Sigmoid colon (tissue), 7 donors: ENCODE results near the gene LAMTOR2. TPM values are rescaled to one million over a fixed set of nuclear protein-coding genes. Genes with fewer than 3 reads are reported as not detected.

Experiments
- DNase-seq: peaks from one replicate; pipeline ENCODE4 v3.0.0-alpha.2; 2019
- H3K27ac ChIP-seq, 4 donors: fragments of 200-600 bp; sonication (generic); one replicate each; pipeline ENCODE4 v1.5.1; 2016 to 2019; ENCODE audit warnings: mild to moderate bottlenecking in 1 of 4
- H3K27me3 ChIP-seq, 3 donors: fragments of 200-600 bp; sonication (generic); one replicate each; pipeline ENCODE4 v1.5.1; 2019; ENCODE audit warnings: mild to moderate bottlenecking in 1 of 3
- H3K36me3 ChIP-seq, 4 donors: fragments of 200-600 bp; sonication (generic); one replicate each; pipeline ENCODE4 v1.5.1; 2016 to 2019
- H3K4me1 ChIP-seq, 4 donors: fragments of 200-600 bp; sonication (generic); one replicate each; pipeline ENCODE4 v1.5.1; 2017 to 2019
- H3K4me3 ChIP-seq, 4 donors: fragments of 200-600 bp; sonication (generic); one replicate each; pipeline ENCODE4 v1.5.1; 2017 to 2019; ENCODE audit warnings: mild to moderate bottlenecking in 2 of 4, moderate library complexity in 1 of 4
- H3K9me3 ChIP-seq, 4 donors: fragments of 200-600 bp in 3 of 4; sonication (generic) in 3 of 4; one replicate each; pipeline versions ENCODE4 v1.5.1 to v1.6.1; 2013 to 2019
- EP300 ChIP-seq, 4 donors: sonication (generic); formaldehyde crosslinking; IDR thresholded peaks; one replicate each; pipeline ENCODE4 v1.6.1; 2017; ENCODE audit warnings: antibody characterized with exemption in 4 of 4
- POLR2A ChIP-seq, 2 donors: fragments of 450-650 bp; IDR thresholded peaks; one replicate each; pipeline ENCODE4 v1.6.1; 2016; ENCODE audit warnings: antibody characterized with exemption in 2 of 2, mild to moderate bottlenecking in 2 of 2, moderate library complexity in 2 of 2
- POLR2AphosphoS5 ChIP-seq, 4 donors: sonication (generic); formaldehyde crosslinking; IDR thresholded peaks; one replicate each; pipeline ENCODE4 v1.6.1; 2017; ENCODE audit warnings: antibody characterized with exemption in 4 of 4
- WGBS, 2 donors: extraction: QIAGEN DNeasy Blood & Tissue Kit; methylation state at CpG; one replicate each; pipeline ENCODE4 v1.1.7; 2013; 5-methylcytosine and 5-hydroxymethylcytosine counted together
- intact Hi-C: fragments of 100-400 bp; cut with DNase I; formaldehyde crosslinking; loops from one replicate; pipeline ENCODE4 v1.15.1; 2023
- polyA plus RNA-seq, 3 donors: library from polyadenylated mRNA; stranded (reverse); fragments of 200-250 nt; gene quantifications; one replicate each; pipeline ENCODE4 v1.2.3, GENCODE V29; 2013
- total RNA-seq, 4 donors: library from RNA; depleted of rRNA; stranded (reverse); fragments of >200 nt; gene quantifications; one replicate each; pipeline ENCODE4 v1.1.0, GENCODE V29; 2016
- TF ChIP-seq, protein P1 (sequence below), 4 experiments: fragments of 450-650 bp in 3 of 4; fragments of 200-600 bp in 1 of 4; IDR thresholded peaks; one replicate each; pipeline ENCODE4 v1.5.1; 2016 to 2019; ENCODE audit warnings: antibody characterized with exemption in 4 of 4, mild to moderate bottlenecking in 3 of 4, moderate library complexity in 2 of 4
- donor health status: healthy with polysubstance abuse.
- donor health status: Bipolar disorder and iron deficiency.
- donor health status: healthy.

LAMTOR2 gene
- total and polyA plus RNA-seq, 7 donors = 55.4 to 245 (median 86.4) TPM

DNA sequence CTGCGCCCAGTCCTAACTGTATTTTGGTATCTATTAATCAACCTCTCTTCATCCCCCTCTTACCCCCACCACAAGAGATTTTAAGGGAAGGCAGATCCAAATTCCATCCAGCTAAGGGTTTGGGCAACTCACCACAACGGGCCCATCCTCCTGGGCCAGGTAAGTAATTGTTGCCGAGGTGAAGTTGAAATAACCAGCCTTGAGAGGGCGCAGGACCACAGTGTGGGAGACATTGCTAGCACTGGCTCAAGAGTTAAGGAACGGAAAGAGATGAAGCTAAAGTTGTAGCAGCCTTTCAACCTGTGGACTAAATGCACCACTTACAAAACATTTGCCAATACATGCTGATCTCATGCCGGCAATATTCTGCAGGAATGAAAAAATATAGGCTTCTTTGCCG is 39.8 kb upstream of the LAMTOR2 start:
- H3K36me3 ChIP-seq = peaks cover 31 to 89% (median 46%) of the 10 kb centered on the region in 4 donors
- intact Hi-C loops = no loop called here
- H3K27ac ChIP-seq = no peak overlapping the region
- H3K27me3 ChIP-seq = no peaks in the 10 kb centered on the region
- H3K9me3 ChIP-seq = no peaks in the 10 kb centered on the region
- no peak for DNase-seq
- no peak overlapping the region for H3K4me3 ChIP-seq
- TF ChIP-seq, protein P1, sequence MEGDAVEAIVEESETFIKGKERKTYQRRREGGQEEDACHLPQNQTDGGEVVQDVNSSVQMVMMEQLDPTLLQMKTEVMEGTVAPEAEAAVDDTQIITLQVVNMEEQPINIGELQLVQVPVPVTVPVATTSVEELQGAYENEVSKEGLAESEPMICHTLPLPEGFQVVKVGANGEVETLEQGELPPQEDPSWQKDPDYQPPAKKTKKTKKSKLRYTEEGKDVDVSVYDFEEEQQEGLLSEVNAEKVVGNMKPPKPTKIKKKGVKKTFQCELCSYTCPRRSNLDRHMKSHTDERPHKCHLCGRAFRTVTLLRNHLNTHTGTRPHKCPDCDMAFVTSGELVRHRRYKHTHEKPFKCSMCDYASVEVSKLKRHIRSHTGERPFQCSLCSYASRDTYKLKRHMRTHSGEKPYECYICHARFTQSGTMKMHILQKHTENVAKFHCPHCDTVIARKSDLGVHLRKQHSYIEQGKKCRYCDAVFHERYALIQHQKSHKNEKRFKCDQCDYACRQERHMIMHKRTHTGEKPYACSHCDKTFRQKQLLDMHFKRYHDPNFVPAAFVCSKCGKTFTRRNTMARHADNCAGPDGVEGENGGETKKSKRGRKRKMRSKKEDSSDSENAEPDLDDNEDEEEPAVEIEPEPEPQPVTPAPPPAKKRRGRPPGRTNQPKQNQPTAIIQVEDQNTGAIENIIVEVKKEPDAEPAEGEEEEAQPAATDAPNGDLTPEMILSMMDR (IDR thresholded peaks at IDR 0.05) = no peak
- TF ChIP-seq EP300 (IDR thresholded peaks at IDR 0.05) (no peak), POLR2A (IDR thresholded peaks at IDR 0.05) (no peak), POLR2AphosphoS5 (IDR thresholded peaks at IDR 0.05) (no peak)
- WGBS, 2 donors = 91 to 96% methylated on average over 7 of the region's 7 CpGs
- H3K4me1 ChIP-seq = peaks cover 0 to 13% (median 8%) of the 10 kb centered on the region in 4 donors

DNA sequence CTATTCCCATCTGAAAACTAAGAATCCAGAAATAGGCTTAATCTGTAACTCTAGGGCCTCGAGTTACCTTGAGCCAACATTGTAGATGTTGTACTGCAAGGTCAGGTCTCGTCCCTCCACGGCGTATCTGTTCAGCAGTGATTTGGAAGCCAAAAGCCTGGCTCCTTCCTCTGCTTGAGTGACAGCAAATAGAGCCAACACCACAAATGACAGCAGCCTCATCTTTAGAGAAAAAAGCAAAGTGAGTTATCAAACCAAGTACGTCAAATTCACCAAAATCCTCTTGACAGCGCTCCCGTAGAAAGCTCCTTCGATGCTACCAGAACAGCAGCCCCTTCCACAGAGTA is 34.7 kb upstream of the LAMTOR2 start:
- Histone ChIP-seq H3K27me3 (no peaks in the 10 kb centered on the region), H3K9me3 (no peaks in the 10 kb centered on the region), H3K4me3 (peak overlapping the region; percentile 72 to 100 (median 90)), H3K27ac (peak overlapping the region in 3 of 4 donors; percentile 90 to 96 (median 92)), H3K36me3 (peaks cover 0 to 38% (median 10%) of the 10 kb centered on the region in 4 donors), H3K4me1 (peaks cover 0 to 18% (median 17%) of the 10 kb centered on the region in 4 donors)
- DNase-seq = no peak
- TF ChIP-seq POLR2AphosphoS5 (IDR thresholded peaks at IDR 0.05) = no peak
- no peak for TF ChIP-seq POLR2A (IDR thresholded peaks at IDR 0.05)
- TF ChIP-seq EP300 (IDR thresholded peaks at IDR 0.05) = no peak
- TF ChIP-seq, protein P1 (IDR thresholded peaks at IDR 0.05) = no peak
- WGBS, 2 donors = 53 to 65% methylated on average over 8 of the region's 8 CpGs
- intact Hi-C loops = no loop called here

GRCh38 chr1:156020293-156021092 is 34.1 kb upstream of the LAMTOR2 start, which contains the start of gene SSR2:
TSS of gene SSR2 (minus strand) at chr1:156020951. CDS start at chr1:156020167, 784 bp downstream.
- 0% methylated on average over 45 of the region's 45 CpGs for WGBS, 2 donors
- Histone ChIP-seq H3K36me3 (peaks cover 0 to 34% (median 8%) of the 10 kb centered on the region in 4 donors), H3K27me3 (no peaks in the 10 kb centered on the region)

DNA sequence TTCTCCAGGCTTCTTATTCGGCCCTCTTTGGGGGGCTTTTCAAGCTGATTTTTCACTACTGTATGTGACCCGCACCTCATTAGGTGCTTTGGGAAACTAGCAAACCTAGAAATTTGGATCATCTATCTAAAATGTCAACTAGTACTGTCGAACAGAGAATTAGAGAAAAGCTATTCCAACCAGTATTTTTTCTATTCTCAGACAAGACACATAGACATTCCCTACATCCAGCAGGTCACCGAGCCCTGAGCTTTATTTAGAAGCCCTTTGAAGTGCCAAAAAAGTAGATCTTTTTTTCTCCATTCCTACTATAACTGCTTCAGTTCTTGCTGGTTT is 33.5 kb upstream of the LAMTOR2 start:
- peak overlapping the region; percentile 86 to 96 (median 91) for H3K27ac ChIP-seq
- TF ChIP-seq EP300 (IDR thresholded peaks at IDR 0.05) = no peak
- TF ChIP-seq POLR2AphosphoS5 (IDR thresholded peaks at IDR 0.05) = no peak
- TF ChIP-seq, protein P1 (IDR thresholded peaks at IDR 0.05) = no peak
- TF ChIP-seq POLR2A (IDR thresholded peaks at IDR 0.05) = no peak
- peaks cover 0 to 18% (median 17%) of the 10 kb centered on the region in 4 donors for H3K4me1 ChIP-seq
- intact Hi-C loops = no loop called here
- no peaks in the 10 kb centered on the region for H3K27me3 ChIP-seq
- WGBS, 2 donors = 5 to 9% methylated on average over 4 of the region's 4 CpGs
- DNase-seq = no peak
- H3K4me3 ChIP-seq = peak overlapping the region; percentile 72 to 100 (median 90)
- H3K9me3 ChIP-seq = no peaks in the 10 kb centered on the region
- H3K36me3 ChIP-seq = peaks cover 0 to 28% (median 7%) of the 10 kb centered on the region in 4 donors

More at GRCh38 chr1:156020293-156021092, 34.1 kb upstream of the LAMTOR2 start, which contains the start of gene SSR2:
- H3K9me3 ChIP-seq = no peaks in the 10 kb centered on the region
- DNase-seq = peak; percentile 95
- TF ChIP-seq POLR2A (IDR thresholded peaks at IDR 0.05) = no peak
- peak; percentile 66 to 83 (median 76) for TF ChIP-seq POLR2AphosphoS5 (IDR thresholded peaks at IDR 0.05)
- TF ChIP-seq, protein P1 (IDR thresholded peaks at IDR 0.05) = no peak
- TF ChIP-seq EP300 (IDR thresholded peaks at IDR 0.05) = peak in 1 of 4 donors; percentile 38
- H3K4me3 ChIP-seq = peak within 1 kb of the TSS; percentile 72 to 100 (median 90)
- peaks cover 0 to 18% (median 17%) of the 10 kb centered on the region in 4 donors for H3K4me1 ChIP-seq
- H3K27ac ChIP-seq = peak within 1 kb of the TSS; percentile 86 to 96 (median 91)
- intact Hi-C loops = no loop called here
